Body of pancreas (tissue), 4 donors: ENCODE measurements around the gene UST. TPM values are rescaled to one million over a fixed set of nuclear protein-coding genes. Genes with fewer than 3 reads are reported as not detected.

Source experiments
- ATAC-seq: fragments of 150-250 bp; one replicate; pipeline ENCODE4 v1.9.1; 2016
- DNase-seq, 4 donors: peaks; one replicate each; pipeline ENCODE4 v3.0.0-alpha.2; 2019
- H3K27ac ChIP-seq, 4 donors: fragments of 200-600 bp; sonication (generic); 1 replicate in 3 of 4; 2 replicates in 1 of 4; pipeline versions ENCODE4 v1.5.1 to v1.6.1; 2016 to 2019; ENCODE audit warnings: mild to moderate bottlenecking in 1 of 4, mixed read lengths in 1 of 4, moderate library complexity in 1 of 4
- H3K27me3 ChIP-seq, 2 donors: fragments of 200-600 bp; sonication (generic); one replicate each; pipeline ENCODE4 v1.6.0; 2016; ENCODE audit warnings: mild to moderate bottlenecking in 1 of 2
- H3K36me3 ChIP-seq, 2 donors: fragments of 200-600 bp; sonication (generic); replicated peaks in 1 of 2; 2 replicates each; pipeline ENCODE4 v1.5.1; 2016; ENCODE audit warnings: low read depth in 2 of 2; ENCODE audit not compliant: insufficient read depth in 1 of 2
- H3K4me1 ChIP-seq: fragments of 200-600 bp; sonication (generic); one replicate; pipeline ENCODE4 v1.6.0; 2016
- H3K4me3 ChIP-seq, 2 donors: fragments of 200-600 bp; sonication (generic); 1 replicate in 1 of 2; 2 replicates in 1 of 2; pipeline ENCODE4 v1.5.1; 2016 to 2019
- H3K9me3 ChIP-seq, 3 donors: fragments of 200-600 bp; sonication (generic); 1 replicate in 2 of 3; 2 replicates in 1 of 3; pipeline ENCODE4 v1.5.1; 2016
- CTCF ChIP-seq, 7 experiments: fragments of 450-650 bp in 4 of 7; fragments of 200-600 bp in 3 of 7; sonication (generic) in 3 of 7; IDR thresholded peaks; one replicate each; pipeline ENCODE4 v1.5.1; 2016 to 2019; ENCODE audit warnings: antibody characterized with exemption in 7 of 7
- POLR2A ChIP-seq, 3 donors: fragments of 450-650 bp; IDR thresholded peaks; one replicate each; pipeline ENCODE4 v1.6.1; 2016; ENCODE audit warnings: antibody characterized with exemption in 3 of 3, mild to moderate bottlenecking in 2 of 3
- WGBS, 2 donors: methylation state at CpG; one replicate each; pipeline ENCODE4 v1.1.5; 2017; 5-methylcytosine and 5-hydroxymethylcytosine counted together
- intact Hi-C: fragments of 100-400 bp; cut with DNase I; formaldehyde crosslinking; loops from one replicate; pipeline ENCODE4 v1.15.1; 2023
- total RNA-seq, 2 donors: library from RNA; depleted of rRNA; stranded (reverse); fragments of >200 nt; gene quantifications; one replicate each; pipeline ENCODE4 v1.1.0, GENCODE V29; 2016

UST gene
- total RNA-seq, 2 donors from 2014 or later = 11.4 to 28.3 TPM

- H3K4me3 ChIP-seq = no peak overlapping the region
- intact Hi-C loops = no loop called here
- H3K36me3 ChIP-seq = no peaks in the 10 kb centered on the region
- no peak overlapping the region for H3K27ac ChIP-seq
- ATAC-seq (no peak), DNase-seq (no peak)
- 87 to 95% methylated on average over 8 of the region's 8 CpGs for WGBS, 2 donors
- H3K4me1 ChIP-seq = no peaks in the 10 kb centered on the region
- H3K27me3 ChIP-seq = no peaks in the 10 kb centered on the region
- H3K9me3 ChIP-seq = no peaks in the 10 kb centered on the region
- no peak for TF ChIP-seq CTCF (IDR thresholded peaks at IDR 0.05)
- TF ChIP-seq POLR2A (IDR thresholded peaks at IDR 0.05) = no peak
Observed at GRCh38 chr6:149044528-149044927, 297.7 kb downstream of the UST start.

- Histone ChIP-seq H3K36me3 (no peaks in the 10 kb centered on the region), H3K9me3 (no peaks in the 10 kb centered on the region), H3K27ac (no peak overlapping the region), H3K4me1 (no peaks in the 10 kb centered on the region), H3K4me3 (no peak overlapping the region), H3K27me3 (no peaks in the 10 kb centered on the region)
- ATAC-seq (no peak), DNase-seq (no peak)
- WGBS, 2 donors = 72 to 96% methylated on average over 2 of the region's 2 CpGs
- intact Hi-C loops = no loop called here
- no peak for TF ChIP-seq CTCF (IDR thresholded peaks at IDR 0.05)
- TF ChIP-seq POLR2A (IDR thresholded peaks at IDR 0.05) = no peak
Observed at GRCh38 chr6:149045404-149045803, 298.6 kb downstream of the UST start.

- H3K9me3 ChIP-seq = no peaks in the 10 kb centered on the region
Observed at GRCh38 chr6:149046164-149046821, 299.5 kb downstream of the UST start.

GRCh38 chr6:149046822-149047246 is 300.0 kb downstream of the UST start:
- Histone ChIP-seq H3K4me1 (no peaks in the 10 kb centered on the region), H3K36me3 (no peaks in the 10 kb centered on the region), H3K27ac (no peak overlapping the region), H3K27me3 (no peaks in the 10 kb centered on the region), H3K9me3 (no peaks in the 10 kb centered on the region), H3K4me3 (no peak overlapping the region)
- DNase-seq (no peak), ATAC-seq (no peak)
- intact Hi-C loops = no loop called here
- TF ChIP-seq POLR2A (IDR thresholded peaks at IDR 0.05) (no peak), CTCF (IDR thresholded peaks at IDR 0.05) (no peak)
- 44 to 72% methylated on average over 3 of the region's 3 CpGs for WGBS, 2 donors

More at GRCh38 chr6:149046164-149046821, 299.5 kb downstream of the UST start:
- 95 to 96% methylated on average over 6 of the region's 6 CpGs for WGBS, 2 donors
- H3K4me1 ChIP-seq = no peaks in the 10 kb centered on the region
- ATAC-seq (no peak), DNase-seq (no peak)
- H3K4me3 ChIP-seq = no peak overlapping the region
- H3K27ac ChIP-seq = no peak overlapping the region
- TF ChIP-seq POLR2A (IDR thresholded peaks at IDR 0.05) (no peak), CTCF (IDR thresholded peaks at IDR 0.05) (no peak)
- intact Hi-C loops = no loop called here
- no peaks in the 10 kb centered on the region for H3K27me3 ChIP-seq
- no peaks in the 10 kb centered on the region for H3K36me3 ChIP-seq

- ATAC-seq = no peak
- no peaks in the 10 kb centered on the region for H3K36me3 ChIP-seq
- H3K27ac ChIP-seq = no peak overlapping the region
- 57 to 59% methylated on average over 2 of the region's 2 CpGs for WGBS, 2 donors
- DNase-seq = no peak
- H3K27me3 ChIP-seq = no peaks in the 10 kb centered on the region
- H3K4me3 ChIP-seq = no peak overlapping the region
- H3K9me3 ChIP-seq = no peaks in the 10 kb centered on the region
- intact Hi-C loops = no loop called here
- TF ChIP-seq CTCF (IDR thresholded peaks at IDR 0.05) (no peak), POLR2A (IDR thresholded peaks at IDR 0.05) (no peak)
- peaks cover 12% of the 10 kb centered on the region for H3K4me1 ChIP-seq
Observed at GRCh38 chr6:149049230-149049629, 302.4 kb downstream of the UST start.
